ENCODE measurements around the gene MAST2. TPM values are rescaled to one million over a fixed set of nuclear protein-coding genes. Genes with fewer than 3 reads are reported as not detected.

The MAST2 gene
- total RNA-seq, 1 donor from 2014 or later, result 27.6 TPM

GRCh38 chr1:45822644-45823043, 19.2 kb downstream of the MAST2 start:
- H3K4me3 Mint-ChIP-seq (ENCODE audit: unreplicated experiment), result no peak overlapping the region
- H3K27me3 Mint-ChIP-seq (ENCODE audit: unreplicated experiment), result no peaks in the 10 kb centered on the region
- H3K27ac Mint-ChIP-seq (ENCODE audit: unreplicated experiment), result no peak overlapping the region
- TF ChIP-seq CTCF (IDR thresholded peaks at IDR 0.05; ENCODE audit: unreplicated experiment), result no peak
- no peaks in the 10 kb centered on the region for H3K9me3 Mint-ChIP-seq (ENCODE audit: unreplicated experiment)
- peaks cover 3% of the 10 kb centered on the region for H3K36me3 Mint-ChIP-seq (ENCODE audit: low read depth, unreplicated experiment)
- no peak for DNase-seq (ENCODE audit: low spot score)
- H3K4me1 Mint-ChIP-seq (ENCODE audit: unreplicated experiment), result peaks cover 8% of the 10 kb centered on the region

DNA sequence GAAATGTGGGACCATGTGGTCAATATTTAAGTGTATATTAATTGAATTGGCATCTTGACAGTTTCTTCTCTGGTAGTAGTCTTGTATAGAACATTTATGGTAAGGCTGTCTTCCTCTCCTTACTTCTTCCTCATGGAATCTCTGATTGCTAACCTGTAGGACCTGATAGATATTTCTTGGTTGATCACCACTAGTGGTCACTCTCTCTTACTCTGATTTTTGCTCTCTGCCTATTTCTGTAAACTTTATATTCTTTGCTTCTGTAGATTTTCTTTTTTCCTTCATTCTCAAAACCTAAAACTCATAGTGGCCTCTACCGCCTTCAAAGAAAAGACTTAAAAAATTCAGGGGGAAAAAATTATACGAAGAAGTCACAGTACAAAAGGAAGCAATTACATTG, 21.2 kb downstream of the MAST2 start:
- H3K36me3 Mint-ChIP-seq (ENCODE audit: low read depth, unreplicated experiment), result peaks cover 3% of the 10 kb centered on the region
- TF ChIP-seq CTCF (IDR thresholded peaks at IDR 0.05; ENCODE audit: unreplicated experiment), result no peak
- H3K4me1 Mint-ChIP-seq (ENCODE audit: unreplicated experiment), result peaks cover 8% of the 10 kb centered on the region
- no peak for DNase-seq (ENCODE audit: low spot score)
- H3K4me3 Mint-ChIP-seq (ENCODE audit: unreplicated experiment), result no peak overlapping the region
- H3K27me3 Mint-ChIP-seq (ENCODE audit: unreplicated experiment), result no peaks in the 10 kb centered on the region
- no peaks in the 10 kb centered on the region for H3K9me3 Mint-ChIP-seq (ENCODE audit: unreplicated experiment)
- no peak overlapping the region for H3K27ac Mint-ChIP-seq (ENCODE audit: unreplicated experiment)

DNA sequence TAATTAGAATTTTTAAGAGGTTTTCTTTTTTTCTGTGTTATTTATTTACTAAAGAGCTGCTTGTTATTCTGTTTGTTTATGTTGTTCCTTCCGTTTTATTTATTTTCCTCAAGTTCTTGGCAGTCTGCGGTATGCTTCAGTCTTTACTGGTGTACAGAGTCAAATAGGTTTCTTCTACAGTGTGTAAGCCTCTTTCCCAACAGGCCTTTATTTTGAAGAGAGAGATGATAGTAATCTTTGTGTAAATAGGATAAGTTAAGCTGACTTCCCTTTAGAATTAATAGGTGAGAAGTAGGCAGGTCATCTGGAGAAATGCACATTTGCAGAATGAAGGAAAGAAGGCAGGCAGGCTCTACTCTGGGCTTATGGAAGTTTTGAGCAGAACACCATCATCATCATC, 23.8 kb downstream of the MAST2 start:
- H3K36me3 Mint-ChIP-seq (ENCODE audit: low read depth, unreplicated experiment), result peaks cover 10% of the 10 kb centered on the region
- TF ChIP-seq CTCF (IDR thresholded peaks at IDR 0.05; ENCODE audit: unreplicated experiment), result no peak
- H3K9me3 Mint-ChIP-seq (ENCODE audit: unreplicated experiment), result no peaks in the 10 kb centered on the region
- H3K4me1 Mint-ChIP-seq (ENCODE audit: unreplicated experiment), result peaks cover 7% of the 10 kb centered on the region
- no peak overlapping the region for H3K4me3 Mint-ChIP-seq (ENCODE audit: unreplicated experiment)
- no peak overlapping the region for H3K27ac Mint-ChIP-seq (ENCODE audit: unreplicated experiment)
- DNase-seq (ENCODE audit: low spot score), result no peak
- H3K27me3 Mint-ChIP-seq (ENCODE audit: unreplicated experiment), result no peaks in the 10 kb centered on the region

DNA sequence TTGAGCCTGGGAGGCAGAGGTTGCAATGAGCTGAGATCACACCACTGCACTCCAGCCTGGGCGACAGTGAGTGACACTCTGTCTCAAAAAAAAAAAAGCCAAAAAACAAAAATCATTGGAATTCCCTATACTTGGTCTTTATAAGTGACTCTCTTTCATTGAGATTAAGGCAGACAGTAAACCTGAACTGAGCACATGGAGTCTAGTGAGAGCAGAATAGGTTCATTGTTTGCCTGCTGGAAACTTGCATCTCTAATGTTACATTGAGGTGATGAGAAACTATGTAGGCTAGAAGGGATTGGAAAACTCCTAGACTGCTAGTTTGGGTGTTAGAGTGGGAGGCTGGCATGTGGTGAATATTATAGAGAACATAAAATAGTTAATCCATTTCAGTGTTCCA, 25.4 kb downstream of the MAST2 start:
- H3K9me3 Mint-ChIP-seq (ENCODE audit: unreplicated experiment), result no peaks in the 10 kb centered on the region
- H3K4me3 Mint-ChIP-seq (ENCODE audit: unreplicated experiment), result no peak overlapping the region
- H3K27me3 Mint-ChIP-seq (ENCODE audit: unreplicated experiment), result no peaks in the 10 kb centered on the region
- peaks cover 10% of the 10 kb centered on the region for H3K36me3 Mint-ChIP-seq (ENCODE audit: low read depth, unreplicated experiment)
- no peaks in the 10 kb centered on the region for H3K4me1 Mint-ChIP-seq (ENCODE audit: unreplicated experiment)
- TF ChIP-seq CTCF (IDR thresholded peaks at IDR 0.05; ENCODE audit: unreplicated experiment), result no peak
- no peak for DNase-seq (ENCODE audit: low spot score)
- H3K27ac Mint-ChIP-seq (ENCODE audit: unreplicated experiment), result no peak overlapping the region

- Mint-ChIP-seq H3K27ac (ENCODE audit: unreplicated experiment) (no peak overlapping the region), H3K36me3 (ENCODE audit: low read depth, unreplicated experiment) (peaks cover 6% of the 10 kb centered on the region), H3K4me3 (ENCODE audit: unreplicated experiment) (no peak overlapping the region), H3K4me1 (ENCODE audit: unreplicated experiment) (no peaks in the 10 kb centered on the region), H3K27me3 (ENCODE audit: unreplicated experiment) (no peaks in the 10 kb centered on the region), H3K9me3 (ENCODE audit: unreplicated experiment) (no peaks in the 10 kb centered on the region)
- no peak for DNase-seq (ENCODE audit: low spot score)
- no peak for TF ChIP-seq CTCF (IDR thresholded peaks at IDR 0.05; ENCODE audit: unreplicated experiment)
These were observed 29.9 kb downstream of the MAST2 start for GRCh38 chr1:45833361-45833760.
